HG03196 (cell line): ENCODE measurements around the gene DNAH17.

Source experiments
- ATAC-seq: cut with Tn5 transposase; IDR thresholded peaks from one replicate; pipeline ENCODE4 v1.9.1; 2021; ENCODE audit not compliant: unreplicated experiment

DNAH17 gene

DNA sequence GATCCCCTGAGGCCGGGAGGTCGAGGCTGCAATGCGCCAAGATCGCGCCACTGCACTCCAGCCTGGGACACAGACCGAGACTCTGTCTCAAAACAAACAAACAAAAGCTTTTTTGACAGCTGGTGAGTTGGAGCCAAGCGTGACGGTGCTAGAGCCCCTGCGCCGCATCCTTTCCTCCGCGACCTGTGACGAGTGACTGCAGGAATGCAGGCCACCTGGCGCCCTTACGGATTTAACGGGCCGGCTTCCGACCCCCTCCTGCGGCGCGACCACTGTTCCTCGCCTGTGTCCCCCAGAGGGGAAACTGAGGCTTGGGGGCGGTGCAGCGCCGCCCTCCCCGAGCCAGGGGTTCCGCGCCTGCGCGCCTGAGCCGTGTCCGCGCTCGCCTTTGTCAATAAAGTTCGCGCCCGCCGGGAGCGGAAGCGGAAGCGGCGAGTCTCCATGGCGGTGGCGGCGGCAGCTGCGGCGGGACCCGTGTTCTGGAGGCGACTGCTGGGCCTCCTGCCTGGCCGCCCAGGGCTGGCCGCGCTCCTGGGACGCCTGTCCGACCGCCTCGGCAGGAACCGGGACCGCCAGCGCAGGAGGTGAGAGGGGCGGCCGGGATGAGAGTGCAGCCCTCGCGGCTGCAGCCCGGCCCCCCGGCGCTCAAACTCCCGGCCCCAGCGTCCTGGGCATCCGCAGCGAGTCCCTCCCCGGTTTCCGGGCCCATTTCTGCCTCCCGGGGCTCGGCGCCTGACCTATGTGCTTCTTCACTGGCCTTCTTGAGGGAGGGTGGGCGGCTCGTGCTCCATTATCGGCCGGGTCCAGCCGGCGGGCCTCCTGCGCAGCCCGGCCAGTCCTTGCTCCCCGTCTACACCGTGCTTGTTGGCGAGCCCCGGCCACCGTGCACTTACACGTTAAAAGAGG lies 198.7 kb downstream of the DNAH17 start, which contains the start of gene PGS1:
TSS of gene PGS1 (plus strand) at position 425 of the 906 bp plus-strand sequence. CDS start at position 442, 17 bp downstream.
- peak; percentile 55 for ATAC-seq

- ATAC-seq: no peak
Measured at GRCh38 chr17:78377858-78378224, 199.4 kb downstream of the DNAH17 start.

DNA sequence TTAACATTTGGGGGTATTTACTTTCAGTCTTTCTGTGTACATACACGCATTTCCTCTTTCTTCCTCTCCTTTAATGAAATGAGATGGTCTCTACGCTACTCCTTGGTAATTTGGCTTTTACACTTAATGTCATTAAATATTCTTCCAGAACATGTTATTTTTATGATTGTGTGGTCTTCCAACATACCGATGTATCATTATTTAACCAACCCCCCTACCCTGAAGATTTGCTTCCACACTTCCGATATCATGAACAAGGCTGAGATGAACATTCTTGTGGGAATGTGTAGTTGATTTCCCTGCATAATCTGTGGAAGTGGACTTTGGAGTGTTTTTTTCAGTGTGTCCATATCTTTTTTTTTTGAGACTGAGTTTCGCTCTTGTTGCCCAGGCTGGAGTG lies 201.0 kb downstream of the DNAH17 start:
- ATAC-seq: no peak

DNA sequence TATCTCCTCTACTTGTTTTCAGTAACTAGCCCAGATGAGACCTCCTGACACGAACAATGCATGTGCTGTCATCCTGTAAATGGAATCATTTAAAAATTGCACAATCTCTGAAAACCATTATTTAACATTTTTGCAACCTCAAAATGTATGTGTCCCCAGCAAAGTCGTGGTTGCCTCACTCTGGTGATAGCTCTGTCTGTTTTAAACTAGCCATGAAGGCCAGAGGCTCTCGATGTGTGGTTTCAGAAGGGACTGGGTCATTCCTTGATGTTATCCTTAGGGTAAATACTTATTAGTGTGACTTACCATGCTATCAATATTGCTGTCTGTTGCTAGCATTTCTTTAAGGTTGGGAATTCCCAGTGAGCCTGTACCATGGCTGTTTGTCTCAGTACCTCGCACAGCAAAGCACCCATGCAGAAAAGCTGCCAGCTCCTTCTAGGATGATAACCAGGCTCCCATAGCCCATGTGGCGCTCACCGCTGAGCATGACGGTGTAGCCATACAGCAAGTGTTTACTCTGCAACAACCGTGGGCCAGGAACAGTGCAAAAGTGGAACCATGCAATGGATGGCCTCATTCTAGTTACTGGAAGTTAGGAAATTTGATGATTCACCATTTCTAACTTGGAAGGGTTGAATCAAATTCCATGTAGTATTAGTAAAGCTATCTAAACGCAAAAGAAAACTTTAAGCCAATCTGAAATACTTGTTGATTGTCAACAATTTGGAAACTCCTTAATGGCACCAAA lies 201.6 kb downstream of the DNAH17 start:
- ATAC-seq: no peak

- no peak for ATAC-seq
Measured at GRCh38 chr17:78374631-78375274, 202.4 kb downstream of the DNAH17 start.

DNA sequence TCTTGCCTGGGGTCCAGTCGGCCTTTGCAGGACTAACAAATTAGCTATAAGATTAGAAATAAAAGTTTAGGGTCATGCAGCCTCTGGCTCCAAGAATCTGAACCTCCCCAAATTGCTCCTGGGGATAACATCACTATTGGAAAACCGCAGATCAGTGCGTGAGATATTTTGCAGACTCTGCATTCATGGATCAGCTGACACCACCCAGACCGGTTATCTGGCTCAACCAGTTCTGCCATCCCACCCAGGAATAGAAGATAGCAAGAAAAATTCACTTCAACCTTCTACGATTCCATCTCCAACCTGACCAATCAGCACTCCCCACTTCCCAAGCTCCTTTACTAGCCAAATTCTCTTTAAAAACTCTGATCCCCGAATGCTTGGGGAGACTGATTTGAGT lies 203.0 kb downstream of the DNAH17 start:
- no peak for ATAC-seq
